HG02981 (cell line): ENCODE data around the gene TRIP13.
"Not testable (repeated sequence)": the region's sequence is repeated elsewhere in the genome, so short reads cannot be mapped to it uniquely, and the experiment has no call there.

Experiments
- ATAC-seq: cut with Tn5 transposase; IDR thresholded peaks from one replicate; pipeline ENCODE4 v1.9.1; 2021; ENCODE audit warnings: mild to moderate bottlenecking, moderate library complexity; ENCODE audit not compliant: unreplicated experiment

The TRIP13 gene

DNA sequence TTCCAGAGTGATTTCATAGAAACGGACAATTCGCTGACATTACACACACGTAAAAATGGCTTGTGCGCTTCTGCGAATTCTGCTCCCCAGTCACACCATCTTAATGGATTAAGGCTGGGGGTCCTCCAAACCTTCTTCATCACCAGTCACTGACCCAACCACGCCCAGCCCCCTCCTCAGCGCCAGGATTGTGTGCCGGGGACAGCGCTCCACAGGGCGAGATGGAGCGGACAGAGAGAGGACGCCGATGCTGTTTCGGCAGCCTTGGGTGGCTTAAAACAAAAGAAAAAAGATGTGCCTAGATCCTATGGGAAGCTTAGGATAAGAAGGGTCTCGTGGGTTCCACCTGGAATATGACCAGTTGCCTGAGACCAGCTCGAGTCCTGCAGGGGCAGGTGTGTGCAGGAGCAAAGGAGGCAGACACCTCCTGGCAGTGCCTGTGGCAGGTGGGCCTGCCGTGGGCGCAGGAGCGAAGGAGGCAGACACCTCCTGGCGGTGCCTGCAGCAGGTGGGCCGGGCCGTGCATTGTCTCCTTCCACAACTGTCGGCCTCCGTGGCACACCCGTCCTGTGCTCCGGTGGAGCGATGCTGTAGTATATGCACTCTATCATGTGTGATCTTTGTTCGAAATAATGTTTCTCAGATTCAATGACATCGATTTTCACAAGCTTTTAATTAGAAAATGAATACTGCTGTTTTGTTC lies 20.9 kb upstream of the TRIP13 start:
- no peak for ATAC-seq

DNA sequence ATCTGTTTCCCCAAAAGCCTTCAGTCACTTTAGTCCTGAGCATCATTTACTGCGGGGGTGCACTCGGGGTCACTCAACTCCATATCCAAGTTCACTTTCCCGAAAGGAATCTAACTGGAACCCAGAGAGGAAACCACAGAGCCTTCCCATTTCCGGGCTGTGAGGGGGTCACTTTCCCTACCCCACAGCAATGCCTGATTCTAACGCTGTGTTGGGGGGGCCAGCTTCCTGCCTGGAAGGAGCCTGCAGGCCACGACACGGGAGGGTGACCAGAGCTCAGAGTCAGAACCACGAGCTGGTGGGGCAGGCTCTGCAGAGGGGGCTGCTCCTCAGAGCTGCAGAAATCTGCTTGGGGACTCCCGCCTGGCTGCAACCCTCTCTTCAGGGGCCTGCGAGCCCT lies 20.4 kb upstream of the TRIP13 start:
- no peak for ATAC-seq

DNA sequence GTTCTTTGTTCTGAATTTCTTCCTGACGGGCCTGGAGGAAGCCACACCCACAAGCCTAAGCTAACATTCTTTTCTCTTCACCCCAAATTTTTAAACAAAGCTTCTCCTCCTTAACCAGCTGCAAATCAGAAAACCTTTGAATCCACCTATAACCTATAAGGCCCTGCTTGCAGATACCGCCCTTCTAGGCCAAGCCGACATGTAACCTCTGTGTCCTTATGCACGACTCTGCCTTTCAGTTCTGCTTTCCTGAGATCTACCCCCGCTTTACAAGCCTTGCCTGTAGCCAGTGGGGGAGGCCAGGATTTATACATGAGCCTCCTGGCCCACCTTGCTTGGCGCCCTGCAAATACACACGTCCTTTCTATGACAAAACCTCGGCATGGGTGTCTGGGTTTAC lies 19.4 kb upstream of the TRIP13 start:
- no peak for ATAC-seq

- no peak for ATAC-seq
Observed at GRCh38 chr5:875931-876330, 16.8 kb upstream of the TRIP13 start.

DNA sequence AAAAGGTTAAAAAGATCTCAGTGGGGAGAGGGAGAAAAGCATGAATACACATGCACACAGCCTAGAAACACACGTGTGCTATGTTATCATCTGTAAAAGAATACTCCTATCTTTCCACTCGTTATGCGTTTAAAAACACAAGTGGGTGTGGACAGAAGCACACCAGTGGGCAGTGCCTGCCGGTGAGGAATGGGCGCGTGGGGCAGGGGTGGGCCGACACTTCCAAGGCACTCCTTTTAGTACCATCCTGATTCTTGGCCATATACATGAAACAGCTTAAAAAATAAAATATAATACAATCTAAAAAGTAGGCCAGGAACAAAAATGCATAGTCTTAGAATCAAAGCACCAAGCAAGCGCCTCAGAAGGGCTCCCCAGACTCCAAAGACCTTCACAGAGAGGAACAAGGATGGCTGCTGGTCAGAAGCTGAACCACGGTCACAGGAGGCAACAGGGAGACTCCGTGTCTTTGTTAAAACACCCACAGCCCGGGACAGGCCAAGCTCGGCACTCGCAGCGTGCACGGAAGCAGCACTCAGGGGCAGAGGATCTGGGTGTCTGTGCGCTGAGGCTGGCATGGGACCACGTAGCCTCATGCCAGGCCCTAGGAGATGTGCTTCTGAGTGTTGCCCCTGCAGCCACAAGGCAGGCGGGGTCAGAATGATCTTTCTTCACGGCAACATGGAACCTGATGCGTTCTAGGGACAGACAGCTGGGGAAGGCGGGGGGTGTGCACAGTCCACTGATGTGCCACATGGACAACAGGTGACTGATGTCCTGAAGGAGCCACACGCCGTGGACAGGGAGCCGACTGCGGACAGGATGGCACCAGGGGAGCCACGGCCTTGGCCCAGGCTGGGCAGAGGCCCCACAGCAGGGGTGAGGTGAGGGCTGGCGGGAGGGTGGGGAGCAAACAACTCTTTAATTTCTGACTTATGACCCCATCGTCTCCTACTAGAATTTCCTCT lies 16.0 kb upstream of the TRIP13 start:
- ATAC-seq = no peak

GRCh38 chr5:878125-878524 lies 14.6 kb upstream of the TRIP13 start:
- ATAC-seq = no peak

GRCh38 chr5:878677-879076 lies 14.0 kb upstream of the TRIP13 start:
- not testable (repeated sequence) for ATAC-seq

DNA sequence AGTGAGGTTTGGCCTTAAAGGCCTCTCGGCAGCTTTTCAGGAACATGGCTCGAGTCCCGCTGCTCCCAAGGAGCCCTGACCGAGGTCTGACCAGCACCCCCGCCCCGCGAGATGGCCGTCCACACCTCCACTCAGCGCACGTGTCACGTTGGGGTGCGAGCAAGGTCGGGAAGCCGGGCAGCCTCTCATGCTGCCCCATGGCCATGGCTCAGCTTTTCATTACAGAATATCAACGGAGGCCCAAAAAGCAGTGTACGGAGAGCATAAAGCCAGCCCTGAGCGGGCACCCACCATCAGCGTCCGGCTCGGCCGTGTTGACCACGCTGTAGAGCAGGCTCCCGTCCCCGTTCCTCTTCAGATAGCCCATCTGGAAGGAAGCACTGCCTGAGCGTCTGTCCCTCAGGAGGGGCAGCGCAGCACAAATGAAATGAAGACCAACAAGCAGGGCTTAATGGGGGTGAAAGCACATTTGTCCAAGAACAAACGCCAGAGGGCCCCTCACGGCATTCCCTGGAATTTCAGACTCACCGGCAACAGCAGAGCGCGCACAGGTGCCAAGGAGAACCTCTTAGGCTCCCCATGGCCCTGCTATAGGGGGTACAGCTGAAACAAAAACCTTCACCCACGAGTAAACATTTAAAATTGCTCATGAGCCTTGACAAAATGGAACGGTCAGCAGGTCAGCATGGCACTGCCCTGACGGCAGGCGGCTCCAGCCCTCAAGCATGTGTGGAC lies 11.7 kb upstream of the TRIP13 start:
- ATAC-seq = no peak

GRCh38 chr5:881551-881935 lies 11.1 kb upstream of the TRIP13 start:
- ATAC-seq = no peak

GRCh38 chr5:882253-883183 lies 10.2 kb upstream of the TRIP13 start:
- ATAC-seq = no peak

DNA sequence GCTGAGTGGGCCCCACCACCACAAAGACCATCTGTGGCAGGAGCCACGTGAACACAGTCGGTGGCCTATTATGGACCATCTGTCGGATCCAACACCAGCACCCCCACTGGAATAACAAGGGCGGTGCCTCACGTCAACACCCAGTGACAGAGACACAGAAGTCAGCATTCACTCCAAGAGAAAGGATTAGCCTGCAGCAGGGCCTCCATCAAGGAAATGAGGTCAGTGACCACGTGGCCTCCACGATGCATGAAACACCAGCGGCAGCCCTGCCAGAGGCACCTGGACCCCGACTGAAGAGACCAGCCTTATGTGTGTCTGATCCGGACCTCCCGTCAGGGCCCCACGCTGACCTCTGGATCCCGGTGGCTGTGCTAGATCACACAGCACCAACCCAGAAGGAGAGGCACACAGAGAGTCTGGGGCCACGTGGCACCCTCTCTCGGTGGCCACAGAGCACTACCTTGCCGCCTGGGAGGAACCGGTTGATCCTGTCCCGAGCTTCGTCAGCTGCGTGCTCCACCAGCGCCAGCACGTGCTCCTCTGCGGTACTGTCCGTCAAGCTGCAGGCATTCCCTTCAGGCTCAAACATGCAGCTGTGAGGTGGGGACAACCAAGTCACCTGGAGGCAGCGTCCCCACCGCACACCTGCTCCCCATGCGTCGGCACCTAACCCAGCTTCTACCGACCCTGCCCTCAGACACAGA lies 9.1 kb upstream of the TRIP13 start:
- no peak for ATAC-seq

- ATAC-seq = no peak
Observed at GRCh38 chr5:884345-885126, 8.1 kb upstream of the TRIP13 start.

DNA sequence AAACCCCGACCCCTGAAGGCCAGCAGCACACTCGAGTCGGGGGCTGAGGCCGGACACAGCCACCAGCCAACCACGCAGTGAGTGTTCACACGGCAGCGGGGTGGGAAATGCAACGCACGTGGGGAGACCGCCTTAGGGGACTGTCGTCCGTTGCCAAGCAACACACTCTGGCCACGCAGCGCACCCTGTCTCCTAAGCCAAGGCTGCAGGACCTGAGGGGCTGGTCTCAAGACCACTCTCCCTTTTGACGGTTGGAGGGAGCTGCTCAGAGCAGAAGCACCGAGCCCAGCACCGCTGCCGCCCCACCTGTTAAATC lies 7.6 kb upstream of the TRIP13 start:
- ATAC-seq = no peak

GRCh38 chr5:885529-885928 lies 7.2 kb upstream of the TRIP13 start:
- no peak for ATAC-seq

DNA sequence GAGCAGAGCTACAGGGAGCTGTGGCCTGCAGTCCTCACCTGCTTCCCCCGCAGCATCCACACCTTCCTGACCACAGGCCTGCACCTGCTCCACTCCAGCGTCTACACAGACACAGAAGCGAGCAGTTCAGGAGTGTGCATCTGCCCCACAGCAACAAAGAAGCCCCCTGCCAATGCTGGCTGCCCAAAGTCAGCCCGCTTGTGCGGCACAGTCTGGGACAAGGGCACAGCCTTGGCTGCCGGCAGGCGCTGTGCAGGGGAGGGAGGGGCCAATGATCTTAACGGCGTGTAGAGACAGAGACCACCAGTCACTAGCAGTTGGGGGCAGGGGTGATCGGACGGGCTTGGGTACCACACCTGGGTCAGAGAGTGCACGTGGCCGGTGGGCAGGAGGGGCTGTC lies 6.6 kb upstream of the TRIP13 start:
- ATAC-seq = no peak

DNA sequence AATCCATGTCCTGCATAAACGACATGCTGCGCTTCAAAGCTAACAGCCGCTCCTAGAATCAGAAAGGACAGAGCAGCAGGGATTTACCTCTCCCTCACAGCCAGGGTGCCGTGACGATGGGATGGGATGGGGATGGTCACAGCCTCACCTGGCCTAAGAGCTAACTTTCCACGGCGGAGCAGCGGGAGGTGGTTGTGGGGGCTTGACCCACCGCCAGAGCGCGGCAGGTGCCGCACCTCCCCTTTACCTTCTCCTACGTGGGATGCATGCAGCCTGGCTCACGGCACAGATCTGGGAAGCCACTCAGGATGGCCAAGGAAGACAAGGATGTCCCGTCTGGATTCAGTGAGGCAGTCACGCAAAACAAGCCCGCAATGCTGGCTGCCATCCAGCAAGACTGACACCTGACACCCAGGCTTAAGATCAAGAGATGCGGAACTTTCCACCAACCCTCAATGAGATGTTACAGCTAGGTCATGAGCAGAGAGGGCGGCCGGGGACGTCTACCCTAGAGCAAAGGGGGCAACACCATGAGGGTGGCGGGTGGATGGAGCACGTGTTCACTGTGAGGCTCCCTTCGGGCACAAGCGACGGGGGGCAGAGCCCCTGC lies 5.9 kb upstream of the TRIP13 start:
- ATAC-seq = no peak

GRCh38 chr5:887947-888637 lies 4.6 kb upstream of the TRIP13 start:
- ATAC-seq = no peak

GRCh38 chr5:888638-889035 lies 4.0 kb upstream of the TRIP13 start:
- no peak for ATAC-seq
